ENCODE data around the gene ZBTB42.

GRCh38 chr14:104752735-104753527 lies 48.0 kb upstream of the ZBTB42 start, which contains the start of gene SIVA1:
- no peak for TF ChIP-seq CTCF (IDR thresholded peaks at IDR 0.05)
- no peak for TF ChIP-seq EZH2phosphoT487 (IDR thresholded peaks at IDR 0.05; ENCODE audit: borderline replicate concordance, low read depth)
- peak; percentile 64; the same call in 1 of the 2 replicates for TF ChIP-seq POLR2AphosphoS5 (IDR thresholded peaks at IDR 0.05; ENCODE audit: low read depth, low read length)
- no peak for TF ChIP-seq REST (IDR thresholded peaks at IDR 0.05; ENCODE audit: low read depth, low read length)
- no peak; the same call in 1 of the 2 replicates for TF ChIP-seq PBX3 (IDR thresholded peaks at IDR 0.05)
- 0 out of 4 replicates have a peak, but pooled peaks of 1 of the 2 experiments have one; percentile 17 for TF ChIP-seq EP300 (IDR thresholded peaks at IDR 0.05; ENCODE audit: borderline replicate concordance in 1 of 2, low read depth in 1 of 2, low read length in 1 of 2)
- no peak for TF ChIP-seq RAD21 (IDR thresholded peaks at IDR 0.05; ENCODE audit: low read length)
- TF ChIP-seq TEAD4 (IDR thresholded peaks at IDR 0.05; ENCODE audit: borderline replicate concordance, insufficient read depth) = no peak
- TF ChIP-seq MAX (IDR thresholded peaks at IDR 0.05; ENCODE audit: low read depth) = peak; percentile 27
- no peak for TF ChIP-seq TCF12 (IDR thresholded peaks at IDR 0.05)
- TF ChIP-seq, protein P1, sequence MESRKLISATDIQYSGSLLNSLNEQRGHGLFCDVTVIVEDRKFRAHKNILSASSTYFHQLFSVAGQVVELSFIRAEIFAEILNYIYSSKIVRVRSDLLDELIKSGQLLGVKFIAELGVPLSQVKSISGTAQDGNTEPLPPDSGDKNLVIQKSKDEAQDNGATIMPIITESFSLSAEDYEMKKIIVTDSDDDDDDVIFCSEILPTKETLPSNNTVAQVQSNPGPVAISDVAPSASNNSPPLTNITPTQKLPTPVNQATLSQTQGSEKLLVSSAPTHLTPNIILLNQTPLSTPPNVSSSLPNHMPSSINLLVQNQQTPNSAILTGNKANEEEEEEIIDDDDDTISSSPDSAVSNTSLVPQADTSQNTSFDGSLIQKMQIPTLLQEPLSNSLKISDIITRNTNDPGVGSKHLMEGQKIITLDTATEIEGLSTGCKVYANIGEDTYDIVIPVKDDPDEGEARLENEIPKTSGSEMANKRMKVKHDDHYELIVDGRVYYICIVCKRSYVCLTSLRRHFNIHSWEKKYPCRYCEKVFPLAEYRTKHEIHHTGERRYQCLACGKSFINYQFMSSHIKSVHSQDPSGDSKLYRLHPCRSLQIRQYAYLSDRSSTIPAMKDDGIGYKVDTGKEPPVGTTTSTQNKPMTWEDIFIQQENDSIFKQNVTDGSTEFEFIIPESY (IDR thresholded peaks at IDR 0.05; ENCODE audit: borderline replicate concordance, low read depth) = no peak
- peak; percentile 62 for TF ChIP-seq TAF1 (IDR thresholded peaks at IDR 0.05; ENCODE audit: borderline replicate concordance, low read depth, low read length)
- peak; percentile 55 for TF ChIP-seq NRF1 (IDR thresholded peaks at IDR 0.05; ENCODE audit: low read depth, low read length)
- peak; percentile 75 for TF ChIP-seq CHD2 (IDR thresholded peaks at IDR 0.05; ENCODE audit: low read length, partially characterized antibody)
